H1 (cell line): ENCODE data around the gene TSFM. TPM values are rescaled to one million over a fixed set of nuclear protein-coding genes. Genes with fewer than 3 reads are reported as not detected.
A peak's percentile ranks its signal among the peaks of the same experiment; 100 is the strongest.

Experiments
- CTCF ChIA-PET: fragments of 300-600 bp; sonication (Branson Sonifier 250); formaldehyde crosslinking; loops from one replicate; lab custom pipeline; 2021; ENCODE audit not compliant: partially characterized antibody; lab: Charles Lee
- POLR2A ChIA-PET: fragments of 300-600 bp; sonication (Branson Sonifier 250); formaldehyde crosslinking; loops from one replicate; lab custom pipeline; 2021; ENCODE audit warnings: inconsistent platforms; ENCODE audit not compliant: partially characterized antibody; lab: Charles Lee
- DNase-seq, 2 experiments: peaks; one replicate each; pipeline versions ENCODE4 v3.0.0 to v3.0.0-alpha.2; 2010 to 2022; ENCODE audit warnings: low spot score in 2 of 2, low read depth in 1 of 2, mixed read lengths in 1 of 2
- FAIRE-seq: peaks from 2 replicates; lab custom pipeline; 2011; peaks lifted over from hg19 to GRCh38; lab: Jason Lieb, UNC
- H2AFZ ChIP-seq: 2 replicates; pipeline ENCODE4 v1.8.1; 2012; ENCODE audit warnings: low read length, inconsistent platforms
- H2AK5ac ChIP-seq: 2 replicates; pipeline ENCODE4 v1.6.1; 2013; ENCODE audit warnings: low read depth, low read length
- H2BK120ac ChIP-seq: replicated peaks from 2 replicates; pipeline ENCODE3; 2013; ENCODE audit warnings: low read depth, low read length, inconsistent platforms
- H2BK12ac ChIP-seq: 2 replicates; pipeline ENCODE4 v1.6.1; 2013; ENCODE audit warnings: low read depth, low read length
- H2BK15ac ChIP-seq: 2 replicates; pipeline ENCODE4 v1.6.1; 2013; ENCODE audit warnings: low read length
- H2BK20ac ChIP-seq: 2 replicates; pipeline ENCODE4 v1.6.1; 2013; ENCODE audit warnings: low read length
- H2BK5ac ChIP-seq: 2 replicates; pipeline ENCODE4 v1.6.1; 2013; ENCODE audit warnings: low read depth, low read length
- H3K14ac ChIP-seq: 2 replicates; pipeline ENCODE4 v1.6.1; 2013; ENCODE audit warnings: inconsistent platforms; ENCODE audit not compliant: insufficient read length
- H3K18ac ChIP-seq: 2 replicates; pipeline ENCODE4 v1.6.1; 2013; ENCODE audit warnings: low read length; ENCODE audit errors: extremely low read depth
- H3K23ac ChIP-seq: 2 replicates; pipeline ENCODE4 v1.6.1; 2013; ENCODE audit warnings: inconsistent platforms; ENCODE audit not compliant: insufficient read length
- H3K23me2 ChIP-seq: 2 replicates; pipeline ENCODE4 v1.6.1; 2013; ENCODE audit warnings: low read depth, low read length
- H3K27ac ChIP-seq: 2 replicates; pipeline ENCODE4 v1.6.1; 2011; ENCODE audit warnings: low read depth, low read length, inconsistent platforms
- H3K27me3 ChIP-seq, 4 experiments: replicated peaks in 1 of 4; 1 replicate in 1 of 4; 2 replicates in 3 of 4; pipeline versions ENCODE4 v1.6.1 to v1.8.1; 2011 to 2013; ENCODE audit warnings: low read length in 3 of 4, mild to moderate bottlenecking in 3 of 4, inconsistent platforms in 2 of 4, mixed read lengths in 2 of 4, moderate library complexity in 1 of 4; ENCODE audit not compliant: control insufficient read depth in 3 of 4, insufficient read depth in 3 of 4; ENCODE audit errors: extremely low read depth in 1 of 4
- H3K36me3 ChIP-seq, 4 experiments: 2 replicates each; pipeline versions ENCODE4 v1.6.1 to v1.8.1; 2011 to 2013; ENCODE audit warnings: mild to moderate bottlenecking in 4 of 4, low read length in 3 of 4, moderate library complexity in 2 of 4, control low read depth in 1 of 4, inconsistent platforms in 1 of 4; ENCODE audit not compliant: insufficient read depth in 4 of 4, control insufficient read depth in 2 of 4
- H3K4ac ChIP-seq: replicated peaks from 2 replicates; pipeline ENCODE3; 2013; ENCODE audit warnings: low read length, low read depth, mixed read lengths, inconsistent platforms; ENCODE audit not compliant: insufficient read length
- H3K4me1 ChIP-seq, 4 experiments: replicated peaks in 1 of 4; 1 replicate in 1 of 4; 2 replicates in 3 of 4; pipeline versions ENCODE4 v1.6.1 to v1.8.1; 2011 to 2013; ENCODE audit warnings: low read length in 3 of 4, inconsistent platforms in 2 of 4, mixed read lengths in 1 of 4; ENCODE audit not compliant: insufficient read depth in 4 of 4, control insufficient read depth in 3 of 4
- H3K4me2 ChIP-seq, 2 experiments: 2 replicates each; pipeline versions ENCODE4 v1.6.1 to v1.8.1; 2011 to 2013; ENCODE audit warnings: low read depth in 2 of 2, low read length in 2 of 2, control low read depth in 1 of 2, inconsistent platforms in 1 of 2, mild to moderate bottlenecking in 1 of 2; ENCODE audit not compliant: insufficient read depth in 1 of 2
- H3K4me3 ChIP-seq, 4 experiments: fragments of 200-600, 300-600 bp in 1 of 4; sonication (generic), shearing (Covaris generic), sonication (Bioruptor Twin) in 1 of 4; 2 replicates each; pipeline versions ENCODE4 v1.5.1 to v1.8.1; 2011 to 2016; ENCODE audit warnings: low read length in 4 of 4, low read depth in 3 of 4, control low read depth in 2 of 4, inconsistent platforms in 2 of 4, mild to moderate bottlenecking in 2 of 4, mixed read lengths in 1 of 4, moderate library complexity in 1 of 4; ENCODE audit not compliant: insufficient read depth in 2 of 4; ENCODE audit errors: extremely low read depth in 1 of 4
- H3K56ac ChIP-seq: replicated peaks from 2 replicates; pipeline ENCODE3; 2013; ENCODE audit warnings: low read depth, mild to moderate bottlenecking, mixed read lengths, low read length, inconsistent platforms; ENCODE audit not compliant: insufficient read length
- H3K79me1 ChIP-seq: 2 replicates; pipeline ENCODE4 v1.6.1; 2013; ENCODE audit warnings: low read depth, low read length, control low read depth
- H3K79me2 ChIP-seq, 2 experiments: 2 replicates each; pipeline versions ENCODE4 v1.6.1 to v1.8.1; 2012 to 2013; ENCODE audit warnings: low read length in 2 of 2, mild to moderate bottlenecking in 2 of 2, inconsistent platforms in 1 of 2; ENCODE audit not compliant: insufficient read depth in 2 of 2, control insufficient read depth in 1 of 2
- H3K9ac ChIP-seq, 4 experiments: replicated peaks in 1 of 4; 1 replicate in 1 of 4; 2 replicates in 3 of 4; pipeline versions ENCODE4 v1.6.1 to v1.8.1; 2011 to 2013; ENCODE audit warnings: low read depth in 3 of 4, low read length in 3 of 4, control low read depth in 2 of 4, mild to moderate bottlenecking in 2 of 4, moderate library complexity in 2 of 4, inconsistent platforms in 1 of 4; ENCODE audit errors: extremely low read depth in 1 of 4
- H3K9me3 ChIP-seq, 2 experiments: 2 replicates each; pipeline versions ENCODE4 v1.6.1 to v1.8.1; 2012 to 2013; ENCODE audit warnings: mild to moderate bottlenecking in 2 of 2, moderate library complexity in 2 of 2, control low read depth in 1 of 2, inconsistent platforms in 1 of 2, low read depth in 1 of 2, low read length in 1 of 2, mixed read lengths in 1 of 2; ENCODE audit not compliant: insufficient read depth in 2 of 2
- H4K20me1 ChIP-seq, 2 experiments: replicated peaks in 1 of 2; 2 replicates each; pipeline versions ENCODE3 to v1.8.1; 2011 to 2013; ENCODE audit warnings: inconsistent platforms in 2 of 2, low read length in 2 of 2, mild to moderate bottlenecking in 1 of 2; ENCODE audit not compliant: insufficient read depth in 2 of 2, control insufficient read depth in 1 of 2
- H4K5ac ChIP-seq: 2 replicates; pipeline ENCODE4 v1.6.1; 2013; ENCODE audit warnings: low read length, low read depth, mixed read lengths, inconsistent platforms; ENCODE audit not compliant: insufficient read length
- H4K8ac ChIP-seq: 2 replicates; pipeline ENCODE4 v1.8.0; 2013; ENCODE audit warnings: mild to moderate bottlenecking, moderate library complexity, low read length, inconsistent platforms; ENCODE audit not compliant: insufficient read depth; ENCODE audit errors: extremely low read depth
- H4K91ac ChIP-seq: replicated peaks from 2 replicates; pipeline ENCODE3; 2013; ENCODE audit warnings: low read length, mixed read lengths, inconsistent platforms; ENCODE audit not compliant: insufficient read length
- CBX5 ChIP-seq: fragments of 300-800, 300-1000 bp; sonication (generic); IDR thresholded peaks from 2 replicates; pipeline ENCODE4 v1.7.1; 2016; ENCODE audit warnings: antibody characterized with exemption, low read length, low read depth
- CBX8 ChIP-seq: fragments of 300-800, 300-1000 bp; sonication (generic); IDR thresholded peaks from 2 replicates; pipeline ENCODE4 v1.7.1; 2016; ENCODE audit warnings: low read depth, low read length, borderline replicate concordance
- CHD2 ChIP-seq: IDR thresholded peaks from 2 replicates; pipeline ENCODE4 v1.6.1; 2012; ENCODE audit warnings: low read length, improper control_type of control experiment
- EGR1 ChIP-seq: IDR thresholded peaks from 2 replicates; pipeline ENCODE4 v1.6.1; 2011; ENCODE audit warnings: low read depth, low read length, borderline replicate concordance
- EZH2 ChIP-seq: fragments of 200-600 bp; sonication (generic); IDR thresholded peaks from 2 replicates; pipeline ENCODE4 v1.7.1; 2012; ENCODE audit warnings: low read depth, mild to moderate bottlenecking, moderate library complexity, low read length, inconsistent platforms; ENCODE audit not compliant: severe bottlenecking
- HDAC6 ChIP-seq: IDR thresholded peaks from one replicate; pipeline ENCODE4 v1.7.1; 2012; ENCODE audit warnings: low read depth, mild to moderate bottlenecking, inconsistent platforms, low read length, moderate library complexity
- KDM1A ChIP-seq: fragments of 200-600, 300-600 bp; sonication (generic); IDR thresholded peaks from 2 replicates; pipeline ENCODE4 v1.7.1; 2016; ENCODE audit warnings: mild to moderate bottlenecking, low read length, borderline replicate concordance
- MAFK ChIP-seq: IDR thresholded peaks from 2 replicates; pipeline ENCODE4 v1.6.1; 2012; ENCODE audit warnings: low read depth, mild to moderate bottlenecking, improper control_type of control experiment, low read length
- SRF ChIP-seq: IDR thresholded peaks from 2 replicates; pipeline ENCODE4 v1.6.1; 2011; ENCODE audit warnings: mild to moderate bottlenecking, low read depth, low read length, moderate library complexity
- YY1 ChIP-seq: IDR thresholded peaks from 2 replicates; pipeline ENCODE4 v1.6.1; 2011; ENCODE audit warnings: low read depth, mild to moderate bottlenecking, low read length
- WGBS, 2 experiments: shearing (Covaris generic) in 1 of 2; methylation state at CpG; one replicate each; pipeline versions ENCODE4 v1.1.6 to v1.1.7; 2013 to 2015; ENCODE audit warnings: low lambda C conversion rate in 2 of 2, mixed read lengths in 2 of 2, inconsistent platforms in 1 of 2, low coverage in 1 of 2, missing lambda C conversion rate in 1 of 2; ENCODE audit not compliant: insufficient replicate concordance in 2 of 2, insufficient coverage in 1 of 2, insufficient read length in 1 of 2; ENCODE audit errors: extremely low coverage in 1 of 2, missing lambda C conversion rate in 1 of 2; 5-methylcytosine and 5-hydroxymethylcytosine counted together
- polyA plus RNA-seq, 7 experiments: library from polyadenylated mRNA; depleted of rRNA in 3 of 7; stranded (reverse) in 5 of 7; unstranded in 2 of 7; fragments of >200 nt in 5 of 7; fragments of 200-250 nt in 2 of 7; gene quantifications; 1 replicate in 5 of 7; 2 replicates in 1 of 7; 4 replicates in 1 of 7; pipeline versions ENCODE4 v1.2.1 to v1.2.3, GENCODE V29; 2011 to 2013; ENCODE audit warnings: missing spikeins in 2 of 7, mixed read lengths in 2 of 7
- total RNA-seq: library from RNA; stranded (reverse); fragmentation: NEBNext Ultra II Directional; extraction: Animal tissue kit (Norgen Biotek cat#: 25700); gene quantifications from 2 replicates; pipeline ENCODE4 v1.2.1, GENCODE V29; 2021
- TF ChIP-seq, protein P1 (sequence below): IDR thresholded peaks from 2 replicates; pipeline ENCODE4 v1.6.1; 2011; ENCODE audit warnings: low read length, improper control_type of control experiment

Gene TSFM
- total and polyA plus RNA-seq, 2 of the 8 experiments (the other 6 are each of a cell fraction or from before 2014, with no cell fraction given): 17.4 to 49.8 TPM

DNA sequence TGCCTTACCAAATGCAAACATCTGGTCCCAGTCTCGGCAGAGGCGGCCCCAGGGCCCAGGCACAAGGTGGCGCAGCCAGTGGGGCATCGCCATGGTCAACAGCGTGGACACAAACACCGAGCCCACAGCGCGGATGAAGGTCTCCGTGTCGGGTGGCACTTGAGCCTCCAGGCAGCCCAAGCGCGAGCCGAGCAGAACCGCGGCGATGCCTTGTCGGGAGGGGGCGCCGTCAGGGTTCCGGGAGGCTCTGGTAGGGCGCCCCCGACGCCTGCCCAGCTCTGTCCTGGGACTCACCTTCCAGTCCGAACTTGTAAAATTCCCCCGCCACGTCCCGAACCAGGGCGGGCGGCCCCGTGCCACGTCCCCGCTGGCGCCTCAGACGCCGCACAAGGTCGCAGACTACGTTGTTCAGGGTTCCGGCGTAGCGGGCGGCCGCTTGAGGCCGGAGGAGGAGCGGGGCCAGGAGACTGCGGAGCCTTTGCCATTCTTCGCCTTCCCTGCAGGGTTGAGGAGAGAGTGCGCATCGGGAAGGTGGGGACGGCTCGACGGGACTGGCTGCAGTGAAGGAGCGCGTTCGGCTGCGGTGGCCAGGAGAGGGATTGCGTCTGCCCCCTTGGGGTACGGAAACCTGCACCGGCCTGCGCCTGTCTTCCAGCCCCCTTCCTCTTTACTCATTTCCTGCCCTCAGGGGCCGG is 17.4 kb upstream of the TSFM start:
- ChIA-PET POLR2A (interaction anchor here (0.7 to 5.3 kb wide), 14 partner anchors 9 to 79 kb away, joined by 3 to 35 read pairs (median 4); partner anchors contain the start of genes CDK4, MARCHF9, TSFM and TSPAN31), CTCF (interaction anchor here (0.9 to 3.9 kb wide), 6 partner anchors 8 to 182 kb away, joined by 3 to 40 read pairs (median 4); no protein-coding TSS in a partner anchor)
- no peak overlapping the region for H4K5ac ChIP-seq
- H2AK5ac ChIP-seq: 0 out of 2 replicates have a peak overlapping the region, but pooled peaks have one; percentile 8
- H2BK12ac ChIP-seq: peak overlapping the region; percentile 89; the same call in 1 of the 2 replicates
- H3K79me2 ChIP-seq: no peaks in the 10 kb centered on the region
- H2AFZ ChIP-seq: peak overlapping the region; percentile 91
- peak in 1 of 2 experiments; percentile 80 for DNase-seq
- no peaks in the 10 kb centered on the region for H3K79me1 ChIP-seq
- peaks cover 11 to 13% (median 12%) of the 10 kb centered on the region in 4 experiments; a peak in 7 of 8 replicates for H3K36me3 ChIP-seq
- peaks cover 23% of the 10 kb centered on the region for H3K23me2 ChIP-seq
- H4K8ac ChIP-seq: peak overlapping the region; percentile 39; the same call in 1 of the 2 replicates
- H2BK120ac ChIP-seq: no peak overlapping the region
- no peak overlapping the region for H2BK20ac ChIP-seq
- no peaks in the 10 kb centered on the region for H3K9me3 ChIP-seq
- peaks cover 22 to 39% (median 37%) of the 10 kb centered on the region in 4 experiments for H3K27me3 ChIP-seq
- peak overlapping the region; percentile 98; the same call in 1 of the 2 replicates for H2BK15ac ChIP-seq
- 5% methylated on average over 58 of the region's 60 CpGs; no CpG with 5 or more reads in 1 of the 2 experiments for WGBS, 2 experiments
- peak overlapping the region; percentile 85 for H3K18ac ChIP-seq
- H3K4me2 ChIP-seq: peak overlapping the region; percentile 87 to 96
- peaks cover 0 to 4% of the 10 kb centered on the region in 2 experiments for H4K20me1 ChIP-seq
- peaks cover 13 to 22% (median 19%) of the 10 kb centered on the region in 4 experiments for H3K4me1 ChIP-seq
- H3K23ac ChIP-seq: no peak overlapping the region
- H3K27ac ChIP-seq: no peak overlapping the region
- H3K4ac ChIP-seq: peak overlapping the region; percentile 61
- FAIRE-seq: no peak
- H3K4me3 ChIP-seq: peak overlapping the region; percentile 39 to 66 (median 64)
- peak overlapping the region in 3 of 4 experiments; percentile 26 to 33 (median 30); a peak in 2 of 7 replicates for H3K9ac ChIP-seq
- H2BK5ac ChIP-seq: no peak overlapping the region
- H3K14ac ChIP-seq: no peak overlapping the region
- no peak overlapping the region for H3K56ac ChIP-seq
- peak overlapping the region; percentile 87 for H4K91ac ChIP-seq
- no peak for TF ChIP-seq CBX8
- no peak for TF ChIP-seq YY1
- TF ChIP-seq CBX5: no peak
- TF ChIP-seq, protein P1, sequence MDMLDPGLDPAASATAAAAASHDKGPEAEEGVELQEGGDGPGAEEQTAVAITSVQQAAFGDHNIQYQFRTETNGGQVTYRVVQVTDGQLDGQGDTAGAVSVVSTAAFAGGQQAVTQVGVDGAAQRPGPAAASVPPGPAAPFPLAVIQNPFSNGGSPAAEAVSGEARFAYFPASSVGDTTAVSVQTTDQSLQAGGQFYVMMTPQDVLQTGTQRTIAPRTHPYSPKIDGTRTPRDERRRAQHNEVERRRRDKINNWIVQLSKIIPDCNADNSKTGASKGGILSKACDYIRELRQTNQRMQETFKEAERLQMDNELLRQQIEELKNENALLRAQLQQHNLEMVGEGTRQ: no peak
- TF ChIP-seq HDAC6: no peak
- TF ChIP-seq EZH2: peak; percentile 36
- no peak for TF ChIP-seq MAFK
- TF ChIP-seq EGR1: no peak
- no peak for TF ChIP-seq CHD2
- TF ChIP-seq SRF: no peak
- TF ChIP-seq KDM1A: no peak
